NB4 (cell line): Measurements from ENCODE around the gene GCK.

Experiments
- CTCF ChIP-seq: IDR thresholded peaks from one replicate; pipeline ENCODE4 v1.5.1; 2012; ENCODE audit warnings: low read depth, low read length
- MAX ChIP-seq: IDR thresholded peaks from 2 replicates; pipeline ENCODE4 v1.6.1; 2011; ENCODE audit warnings: low read depth, low read length
- POLR2A ChIP-seq: IDR thresholded peaks from 2 replicates; pipeline ENCODE4 v1.6.1; 2011; ENCODE audit warnings: mild to moderate bottlenecking; ENCODE audit not compliant: insufficient read length; ENCODE audit errors: extremely low read depth

GRCh38 chr7:44162785-44163395 is 26.3 kb downstream of the GCK start:
- no peak for TF ChIP-seq CTCF
- no peak for TF ChIP-seq POLR2A
- no peak for TF ChIP-seq MAX
